Lung (tissue), 12 donors: ENCODE data around the gene TLX3. TPM values are rescaled to one million over a fixed set of nuclear protein-coding genes. Genes with fewer than 3 reads are reported as not detected.

Source experiments
- ATAC-seq: fragments of 200-7000 bp; cut with Tn5 transposase; one replicate; pipeline ENCODE4 v1.9.1; 2020; ENCODE audit warnings: moderate number of reproducible peaks; ENCODE audit not compliant: insufficient read depth, low FRiP score
- DNase-seq, 3 donors: peaks; one replicate each; pipeline ENCODE4 v3.0.0-alpha.2; 2013 to 2017
- H3K27ac ChIP-seq, 2 donors: one replicate each; pipeline ENCODE4 v1.5.1; 2013; ENCODE audit warnings: mild to moderate bottlenecking in 2 of 2, moderate library complexity in 2 of 2, control low read depth in 1 of 2, inconsistent platforms in 1 of 2, low read depth in 1 of 2, low read length in 1 of 2
- H3K27me3 ChIP-seq, 3 donors: one replicate each; pipeline ENCODE4 v1.5.1; 2013; ENCODE audit warnings: low read length in 2 of 3; ENCODE audit not compliant: control insufficient read depth in 3 of 3, insufficient read depth in 3 of 3
- H3K36me3 ChIP-seq, 4 donors: one replicate each; pipeline ENCODE4 v1.5.1; 2013; ENCODE audit warnings: low read length in 4 of 4, mild to moderate bottlenecking in 1 of 4, moderate library complexity in 1 of 4; ENCODE audit not compliant: control insufficient read depth in 4 of 4, insufficient read depth in 4 of 4
- H3K4me1 ChIP-seq, 5 donors: one replicate each; pipeline ENCODE4 v1.5.1; 2013; ENCODE audit warnings: low read length in 5 of 5, mild to moderate bottlenecking in 2 of 5, moderate library complexity in 1 of 5; ENCODE audit not compliant: control insufficient read depth in 5 of 5, insufficient read depth in 5 of 5
- H3K4me3 ChIP-seq: one replicate; pipeline ENCODE4 v1.5.1; 2013; ENCODE audit warnings: mild to moderate bottlenecking, control low read depth, moderate library complexity
- H3K9ac ChIP-seq, 2 donors: one replicate each; pipeline ENCODE4 v1.5.1; 2013; ENCODE audit warnings: low read length in 2 of 2, control low read depth in 1 of 2; ENCODE audit not compliant: insufficient read depth in 1 of 2
- H3K9me3 ChIP-seq, 4 donors: one replicate each; pipeline ENCODE4 v1.5.1; 2013; ENCODE audit warnings: low read length in 3 of 4, mild to moderate bottlenecking in 1 of 4, moderate library complexity in 1 of 4; ENCODE audit not compliant: control insufficient read depth in 4 of 4, insufficient read depth in 3 of 4
- CTCF ChIP-seq: IDR thresholded peaks from 2 replicates; pipeline ENCODE4 v1.5.1; 2012; ENCODE audit warnings: mild to moderate bottlenecking; ENCODE audit errors: control extremely low read depth, extremely low read depth
- WGBS, 2 donors: extraction: QIAGEN DNeasy Blood & Tissue Kit; methylation state at CpG; one replicate each; pipeline ENCODE4 v1.1.7; 2013; 5-methylcytosine and 5-hydroxymethylcytosine counted together
- polyA plus RNA-seq, 2 donors: library from polyadenylated mRNA; stranded (reverse); fragments of 200-250 nt; gene quantifications; one replicate each; pipeline ENCODE4 v1.2.1, GENCODE V29; 2013
- total RNA-seq, 2 donors: library from RNA; depleted of rRNA in 1 of 2; stranded (reverse); fragments of >200 nt in 1 of 2; gene quantifications; one replicate each; pipeline ENCODE4 v1.2.1, GENCODE V29; 2014 to 2021
- donor health status: control.
- donor health status: control.
- donor health status: Bipolar disorder and iron deficiency.
- donor health status: healthy.
- donor health status: DM: yes; HTN: yes; CAD: no.

TLX3 gene
- total and polyA plus RNA-seq, 4 donors: not detected

GRCh38 chr5:171335616-171336015, 26.6 kb downstream of the TLX3 start:
- DNase-seq (no peak), ATAC-seq (no peak)
- TF ChIP-seq CTCF: no peak
- Histone ChIP-seq H3K36me3 (no peaks in the 10 kb centered on the region), H3K9me3 (no peaks in the 10 kb centered on the region), H3K27me3 (peaks cover 0 to 40% (median 30%) of the 10 kb centered on the region in 3 donors), H3K27ac (no peak overlapping the region), H3K9ac (no peak overlapping the region), H3K4me3 (no peak overlapping the region), H3K4me1 (peaks cover 0 to 8% (median 0%) of the 10 kb centered on the region in 5 donors)
- 79 to 80% methylated on average over 8 of the region's 8 CpGs for WGBS, 2 donors

- no peak overlapping the region for H3K27ac ChIP-seq
- DNase-seq (peak; percentile 71 to 84 (median 77)), ATAC-seq (no peak)
- H3K4me3 ChIP-seq: no peak overlapping the region
- H3K4me1 ChIP-seq: peaks cover 0 to 8% (median 0%) of the 10 kb centered on the region in 5 donors
- no peaks in the 10 kb centered on the region for H3K9me3 ChIP-seq
- H3K27me3 ChIP-seq: peaks cover 0 to 40% (median 30%) of the 10 kb centered on the region in 3 donors
- H3K36me3 ChIP-seq: no peaks in the 10 kb centered on the region
- 9 to 13% methylated on average over 31 of the region's 31 CpGs for WGBS, 2 donors
- peak; percentile 49 for TF ChIP-seq CTCF
- H3K9ac ChIP-seq: peak overlapping the region in 1 of 2 donors; percentile 43
Measured at GRCh38 chr5:171336521-171337209, 27.6 kb downstream of the TLX3 start.

GRCh38 chr5:171337210-171337569, 28.1 kb downstream of the TLX3 start:
- no peak for TF ChIP-seq CTCF
- DNase-seq (no peak), ATAC-seq (no peak)
- Histone ChIP-seq H3K27ac (no peak overlapping the region), H3K27me3 (peaks cover 0 to 37% (median 30%) of the 10 kb centered on the region in 3 donors), H3K9ac (no peak overlapping the region), H3K4me1 (peaks cover 0 to 8% (median 0%) of the 10 kb centered on the region in 5 donors), H3K36me3 (no peaks in the 10 kb centered on the region), H3K9me3 (no peaks in the 10 kb centered on the region), H3K4me3 (no peak overlapping the region)
- 24 to 26% methylated on average over 11 of the region's 11 CpGs for WGBS, 2 donors

GRCh38 chr5:171340042-171340441, 31.0 kb downstream of the TLX3 start:
- H3K9ac ChIP-seq: no peak overlapping the region
- H3K36me3 ChIP-seq: no peaks in the 10 kb centered on the region
- DNase-seq: no peak
- peaks cover 0 to 8% (median 0%) of the 10 kb centered on the region in 5 donors for H3K4me1 ChIP-seq
- H3K27me3 ChIP-seq: peaks cover 0 to 27% (median 25%) of the 10 kb centered on the region in 3 donors
- no peaks in the 10 kb centered on the region for H3K9me3 ChIP-seq
- no peak for TF ChIP-seq CTCF
- H3K27ac ChIP-seq: no peak overlapping the region
- no peak overlapping the region for H3K4me3 ChIP-seq
- ATAC-seq: no peak
